Measurements from ENCODE around the gene CLPTM1.

The CLPTM1 gene

GRCh38 chr19:45010306-45010705, 55.1 kb downstream of the CLPTM1 start:
- TF ChIP-seq FOXP2 (optimal IDR thresholded peaks at IDR 0.05; ENCODE audit: borderline replicate concordance, extremely low read depth, extremely low read length, insufficient read depth) (no peak), POLR2AphosphoS5 (IDR thresholded peaks at IDR 0.05; ENCODE audit: low read depth, low read length) (no peak), SIN3A (IDR thresholded peaks at IDR 0.05; ENCODE audit: borderline replicate concordance, insufficient read depth, low read length) (no peak), TAF1 (IDR thresholded peaks at IDR 0.05; ENCODE audit: borderline replicate concordance, insufficient read depth, low read length) (no peak), REST (IDR thresholded peaks at IDR 0.05; ENCODE audit: insufficient read depth in 1 of 2, low read depth in 2 of 2, low read length in 2 of 2) (no peak)

DNA sequence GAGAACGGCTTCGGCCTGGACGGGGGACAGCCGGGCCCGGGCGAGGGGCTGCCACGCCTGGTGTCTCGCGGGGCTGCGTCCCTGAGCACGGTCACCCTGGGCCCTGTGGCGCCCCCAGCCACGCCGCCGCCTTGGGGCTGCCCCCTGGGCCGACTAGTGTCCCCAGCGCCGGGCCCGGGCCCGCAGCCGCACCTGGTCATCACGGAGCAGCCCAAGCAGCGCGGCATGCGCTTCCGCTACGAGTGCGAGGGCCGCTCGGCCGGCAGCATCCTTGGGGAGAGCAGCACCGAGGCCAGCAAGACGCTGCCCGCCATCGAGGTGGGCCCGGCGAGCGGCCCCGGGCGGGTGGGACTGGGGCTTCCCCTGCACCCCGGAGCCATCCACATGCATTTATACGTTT, 56.8 kb downstream of the CLPTM1 start:
- TF ChIP-seq FOXP2 (optimal IDR thresholded peaks at IDR 0.05; ENCODE audit: borderline replicate concordance, extremely low read depth, extremely low read length, insufficient read depth) (no peak), REST (IDR thresholded peaks at IDR 0.05; ENCODE audit: insufficient read depth in 1 of 2, low read depth in 2 of 2, low read length in 2 of 2) (no peak), SIN3A (IDR thresholded peaks at IDR 0.05; ENCODE audit: borderline replicate concordance, insufficient read depth, low read length) (no peak), TAF1 (IDR thresholded peaks at IDR 0.05; ENCODE audit: borderline replicate concordance, insufficient read depth, low read length) (no peak), POLR2AphosphoS5 (IDR thresholded peaks at IDR 0.05; ENCODE audit: low read depth, low read length) (no peak)

- TF ChIP-seq POLR2AphosphoS5 (IDR thresholded peaks at IDR 0.05; ENCODE audit: low read depth, low read length): no peak
- TF ChIP-seq TAF1 (IDR thresholded peaks at IDR 0.05; ENCODE audit: borderline replicate concordance, insufficient read depth, low read length): no peak
- TF ChIP-seq SIN3A (IDR thresholded peaks at IDR 0.05; ENCODE audit: borderline replicate concordance, insufficient read depth, low read length): no peak
- no peak for TF ChIP-seq REST (IDR thresholded peaks at IDR 0.05; ENCODE audit: insufficient read depth in 1 of 2, low read depth in 2 of 2, low read length in 2 of 2)
These were observed 61.5 kb downstream of the CLPTM1 start for GRCh38 chr19:45016388-45017314.

GRCh38 chr19:45019187-45019586, 64.0 kb downstream of the CLPTM1 start:
- TF ChIP-seq POLR2AphosphoS5 (IDR thresholded peaks at IDR 0.05; ENCODE audit: low read depth, low read length) (no peak), TAF1 (IDR thresholded peaks at IDR 0.05; ENCODE audit: borderline replicate concordance, insufficient read depth, low read length) (no peak), REST (IDR thresholded peaks at IDR 0.05; ENCODE audit: insufficient read depth in 1 of 2, low read depth in 2 of 2, low read length in 2 of 2) (no peak), SIN3A (IDR thresholded peaks at IDR 0.05; ENCODE audit: borderline replicate concordance, insufficient read depth, low read length) (no peak), FOXP2 (optimal IDR thresholded peaks at IDR 0.05; ENCODE audit: borderline replicate concordance, extremely low read depth, extremely low read length, insufficient read depth) (no peak)
